Measurements from ENCODE around the gene BNIP5.

DNA sequence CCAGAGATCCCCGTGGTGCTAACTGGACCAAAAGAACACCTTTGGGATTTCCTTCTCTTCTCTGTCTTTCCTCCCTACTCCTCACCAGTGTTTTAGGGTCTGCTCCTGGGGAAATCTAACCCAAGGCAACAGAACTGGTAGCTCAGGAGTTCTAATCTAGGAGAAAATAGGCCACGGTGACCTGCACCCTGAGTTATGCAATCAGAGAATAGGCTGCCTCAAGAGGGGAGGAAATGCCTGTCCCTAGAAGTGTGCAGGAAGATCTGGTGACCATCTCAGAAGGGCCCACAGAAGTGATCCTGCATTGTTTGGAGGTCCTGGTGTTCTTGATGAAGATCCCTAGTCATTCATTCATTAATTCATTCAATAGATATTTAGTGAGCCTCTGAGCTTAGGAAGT lies 47.4 kb upstream of the BNIP5 start:
- TF ChIP-seq ZFX (IDR thresholded peaks at IDR 0.05) = no peak
- TF ChIP-seq, protein P1, sequence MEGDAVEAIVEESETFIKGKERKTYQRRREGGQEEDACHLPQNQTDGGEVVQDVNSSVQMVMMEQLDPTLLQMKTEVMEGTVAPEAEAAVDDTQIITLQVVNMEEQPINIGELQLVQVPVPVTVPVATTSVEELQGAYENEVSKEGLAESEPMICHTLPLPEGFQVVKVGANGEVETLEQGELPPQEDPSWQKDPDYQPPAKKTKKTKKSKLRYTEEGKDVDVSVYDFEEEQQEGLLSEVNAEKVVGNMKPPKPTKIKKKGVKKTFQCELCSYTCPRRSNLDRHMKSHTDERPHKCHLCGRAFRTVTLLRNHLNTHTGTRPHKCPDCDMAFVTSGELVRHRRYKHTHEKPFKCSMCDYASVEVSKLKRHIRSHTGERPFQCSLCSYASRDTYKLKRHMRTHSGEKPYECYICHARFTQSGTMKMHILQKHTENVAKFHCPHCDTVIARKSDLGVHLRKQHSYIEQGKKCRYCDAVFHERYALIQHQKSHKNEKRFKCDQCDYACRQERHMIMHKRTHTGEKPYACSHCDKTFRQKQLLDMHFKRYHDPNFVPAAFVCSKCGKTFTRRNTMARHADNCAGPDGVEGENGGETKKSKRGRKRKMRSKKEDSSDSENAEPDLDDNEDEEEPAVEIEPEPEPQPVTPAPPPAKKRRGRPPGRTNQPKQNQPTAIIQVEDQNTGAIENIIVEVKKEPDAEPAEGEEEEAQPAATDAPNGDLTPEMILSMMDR (conservative IDR thresholded peaks at IDR 0.05) = no peak
